Measurements from ENCODE around the gene CCNG1.
"Not testable (repeated sequence)": the region's sequence is repeated elsewhere in the genome, so short reads cannot be mapped to it uniquely, and the experiment has no call there.

CCNG1 gene, protein sequence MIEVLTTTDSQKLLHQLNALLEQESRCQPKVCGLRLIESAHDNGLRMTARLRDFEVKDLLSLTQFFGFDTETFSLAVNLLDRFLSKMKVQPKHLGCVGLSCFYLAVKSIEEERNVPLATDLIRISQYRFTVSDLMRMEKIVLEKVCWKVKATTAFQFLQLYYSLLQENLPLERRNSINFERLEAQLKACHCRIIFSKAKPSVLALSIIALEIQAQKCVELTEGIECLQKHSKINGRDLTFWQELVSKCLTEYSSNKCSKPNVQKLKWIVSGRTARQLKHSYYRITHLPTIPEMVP

DNA sequence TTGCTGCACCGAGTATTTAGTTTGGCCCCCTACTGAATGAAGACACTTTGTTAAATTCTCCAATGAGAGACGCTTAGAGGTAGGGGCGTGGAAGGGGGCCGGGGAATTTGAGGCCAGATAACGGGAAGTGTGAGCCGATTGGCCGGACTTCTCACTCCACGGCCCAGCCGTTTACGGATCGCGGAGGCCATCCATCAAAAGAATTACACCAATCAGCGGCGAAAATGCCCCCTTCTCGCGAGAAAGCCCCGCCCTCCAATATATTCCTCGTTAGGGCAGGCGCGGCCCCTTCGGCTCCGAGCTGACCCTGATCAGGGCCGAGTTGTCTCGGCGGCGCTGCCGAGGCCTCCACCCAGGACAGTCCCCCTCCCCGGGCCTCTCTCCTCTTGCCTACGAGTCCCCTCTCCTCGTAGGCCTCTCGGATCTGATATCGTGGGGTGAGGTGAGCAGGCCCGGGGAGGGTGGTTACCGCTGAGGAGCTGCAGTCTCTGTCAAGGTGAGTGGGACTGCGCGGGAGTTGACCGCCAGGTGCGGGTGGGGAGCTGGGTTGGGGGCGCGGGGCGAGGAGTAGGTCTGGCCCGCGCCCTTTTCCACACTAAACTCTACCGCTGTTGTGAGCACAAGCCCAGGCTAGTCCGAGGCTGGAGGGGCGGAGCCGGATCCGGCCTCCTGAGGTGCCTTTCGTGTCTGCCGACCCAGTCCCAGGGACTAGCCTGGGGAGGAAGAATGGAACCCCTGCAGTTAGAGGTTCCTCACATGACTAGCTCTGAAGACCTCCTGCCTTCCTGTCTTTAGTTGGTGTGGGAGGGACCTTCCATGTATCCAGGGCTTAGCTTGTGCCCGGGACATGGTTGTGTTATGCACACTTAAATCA lies at the start of gene CCNG1:
TSS of gene CCNG1 (plus strand) at position 287 of the 874 bp plus-strand sequence. CDS start 1,662 bp downstream, outside the sequence.
- DNase-seq (ENCODE audit: low spot score) = peak; percentile 98

DNA sequence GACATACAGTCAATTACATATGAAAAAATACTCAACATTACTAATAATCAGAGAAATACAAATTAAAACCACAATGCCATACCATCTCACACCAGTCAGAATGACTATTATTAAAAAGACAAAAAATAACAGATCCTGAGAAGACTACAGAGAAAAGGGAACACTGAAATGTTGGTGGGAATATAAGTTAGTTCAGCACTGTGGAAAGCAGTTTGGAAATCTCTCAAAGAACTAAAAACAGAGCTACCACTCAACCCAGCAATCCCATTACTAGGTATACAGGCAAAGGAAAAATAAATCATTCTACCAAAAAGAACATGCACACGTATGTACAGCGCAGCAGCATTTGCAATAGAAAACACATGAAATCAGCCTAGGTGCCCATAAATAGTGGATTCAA lies 41.6 kb upstream of the CCNG1 start:
- DNase-seq (ENCODE audit: low spot score) = no peak

DNA sequence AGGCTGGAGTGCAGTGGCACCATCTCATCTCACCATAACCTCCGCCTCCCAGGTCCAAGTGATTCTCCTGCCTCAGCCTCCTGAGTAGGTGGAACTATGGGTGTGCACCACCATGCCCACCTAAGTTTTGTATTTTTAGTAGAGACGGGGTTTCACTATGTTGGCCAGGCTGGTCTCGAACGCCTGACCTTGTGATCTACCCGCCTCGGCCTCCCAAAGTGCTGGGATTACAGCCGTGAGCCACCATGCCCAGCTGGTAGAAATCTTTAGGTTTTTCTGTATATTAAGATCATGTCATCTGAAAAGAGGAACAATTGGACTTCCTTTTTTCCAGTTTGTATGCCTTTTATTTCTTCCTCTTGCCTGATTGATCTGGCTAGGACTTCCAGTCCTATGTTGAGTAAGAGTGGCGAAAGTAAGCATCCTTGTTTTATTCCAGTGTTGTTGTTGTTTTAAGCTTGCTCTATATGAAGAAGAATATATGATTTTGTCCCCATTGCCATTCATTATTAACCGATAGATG lies 40.5 kb upstream of the CCNG1 start:
- not testable (repeated sequence) for DNase-seq (ENCODE audit: low spot score)

DNA sequence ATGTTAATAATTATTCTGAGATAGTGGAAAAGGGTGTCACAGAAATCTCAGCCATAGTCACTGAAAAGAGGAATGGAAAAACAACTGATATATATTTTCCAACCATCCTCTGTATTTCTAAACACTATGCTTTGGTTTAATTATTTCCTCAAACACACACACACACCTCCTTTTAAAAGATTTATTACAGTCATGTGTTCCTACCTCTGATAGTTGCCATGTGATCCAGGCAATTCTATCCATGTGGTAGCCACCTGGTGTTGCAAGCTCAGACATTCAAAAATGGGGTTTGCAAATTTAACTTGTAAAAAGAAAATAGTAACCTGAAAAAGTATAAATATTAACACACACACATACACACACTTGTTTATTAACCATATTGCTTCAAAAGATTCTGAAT lies 40.0 kb upstream of the CCNG1 start:
- no peak for DNase-seq (ENCODE audit: low spot score)

DNA sequence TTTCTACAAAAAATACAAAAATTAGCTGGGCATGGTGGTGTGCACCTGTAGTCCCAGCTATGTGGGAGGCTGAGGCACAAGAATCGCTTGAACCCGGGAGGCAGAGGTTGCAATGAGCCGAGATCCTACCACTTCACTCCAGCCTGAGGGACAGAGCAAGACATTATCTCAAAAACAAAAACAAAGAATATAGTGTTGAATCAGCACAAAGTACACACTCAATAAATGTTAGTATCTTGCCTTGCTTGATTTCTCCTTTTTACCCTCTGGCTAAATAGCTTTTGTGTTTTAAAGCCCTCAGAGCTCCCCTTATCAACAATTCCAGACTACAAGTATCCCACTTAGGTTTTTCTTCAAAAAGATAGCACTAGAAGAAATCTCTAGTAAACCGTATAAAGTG lies 37.5 kb upstream of the CCNG1 start:
- DNase-seq (ENCODE audit: low spot score) = no peak

DNA sequence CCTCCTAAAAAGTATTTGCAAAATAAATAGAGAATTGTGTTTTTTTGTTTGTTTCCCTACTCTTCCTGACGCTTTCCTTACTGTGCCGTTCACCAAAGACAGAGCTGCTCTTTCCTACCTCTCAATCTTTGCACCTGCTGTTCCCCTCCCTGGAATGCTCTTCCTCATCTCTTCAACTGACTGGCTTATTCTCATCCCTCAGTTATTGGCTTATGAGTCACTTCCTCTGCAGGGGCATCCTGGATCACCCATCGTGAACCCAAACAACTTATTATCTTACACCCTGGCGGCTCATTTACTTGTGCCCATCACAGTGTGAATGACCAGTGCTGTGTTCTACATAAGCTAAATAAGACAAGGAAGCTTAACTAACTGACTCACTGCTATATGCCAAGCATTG lies 36.1 kb upstream of the CCNG1 start:
- DNase-seq (ENCODE audit: low spot score) = no peak

DNA sequence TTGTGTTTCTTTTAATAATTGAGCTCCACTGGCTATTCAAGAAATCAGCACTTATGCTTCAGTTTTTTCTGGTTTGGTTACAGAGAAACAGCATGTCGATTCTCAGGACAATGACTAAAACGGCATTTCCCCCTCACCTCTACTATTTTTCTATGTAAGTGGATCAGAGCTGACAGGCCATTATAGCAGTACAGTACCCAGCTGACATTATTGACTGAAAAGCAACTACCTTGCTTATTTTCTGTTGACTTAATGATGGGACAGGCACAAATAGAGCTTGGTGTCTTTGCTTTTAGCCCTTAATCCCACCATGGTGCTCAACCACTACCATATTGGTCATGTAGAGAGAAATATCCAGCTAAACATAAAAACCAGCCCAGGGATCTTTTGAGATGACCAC lies 35.4 kb upstream of the CCNG1 start:
- no peak for DNase-seq (ENCODE audit: low spot score)

DNA sequence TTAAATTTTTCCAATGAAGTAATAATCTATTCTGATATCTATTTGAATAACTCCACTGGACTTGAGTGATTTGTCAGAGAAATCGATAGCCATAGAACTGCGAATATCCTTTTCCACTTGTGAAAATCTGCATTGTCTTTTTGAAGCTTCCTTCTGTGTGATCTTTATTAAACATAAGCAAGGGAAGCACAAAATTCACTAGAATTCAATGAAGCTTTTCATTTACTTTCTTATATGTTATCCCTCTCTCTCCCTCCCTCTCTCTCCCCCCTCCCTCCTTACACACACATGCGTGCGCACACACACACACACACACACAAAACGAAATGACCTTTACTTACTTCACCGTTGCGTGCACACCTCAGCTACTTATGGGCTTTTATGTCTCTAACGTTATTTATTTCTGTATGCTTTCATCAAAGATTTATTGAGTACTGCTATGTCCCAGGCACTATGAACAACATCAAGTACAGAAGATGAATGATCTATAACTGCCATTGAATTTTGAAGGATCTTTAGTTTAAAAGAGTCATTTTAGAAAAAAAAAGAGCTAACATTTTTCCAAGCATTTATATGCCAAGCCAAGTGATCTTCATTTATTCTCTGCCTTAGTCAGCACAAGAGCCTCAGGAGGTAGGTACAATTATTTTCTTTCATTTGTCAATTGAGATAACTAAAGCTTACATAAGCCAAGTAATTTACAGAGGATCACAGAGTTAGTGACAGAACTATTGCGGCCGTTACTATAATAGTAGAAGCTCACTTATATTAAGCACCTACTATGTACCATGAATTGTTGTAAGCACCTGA lies 32.8 kb upstream of the CCNG1 start:
- DNase-seq (ENCODE audit: low spot score) = no peak

DNA sequence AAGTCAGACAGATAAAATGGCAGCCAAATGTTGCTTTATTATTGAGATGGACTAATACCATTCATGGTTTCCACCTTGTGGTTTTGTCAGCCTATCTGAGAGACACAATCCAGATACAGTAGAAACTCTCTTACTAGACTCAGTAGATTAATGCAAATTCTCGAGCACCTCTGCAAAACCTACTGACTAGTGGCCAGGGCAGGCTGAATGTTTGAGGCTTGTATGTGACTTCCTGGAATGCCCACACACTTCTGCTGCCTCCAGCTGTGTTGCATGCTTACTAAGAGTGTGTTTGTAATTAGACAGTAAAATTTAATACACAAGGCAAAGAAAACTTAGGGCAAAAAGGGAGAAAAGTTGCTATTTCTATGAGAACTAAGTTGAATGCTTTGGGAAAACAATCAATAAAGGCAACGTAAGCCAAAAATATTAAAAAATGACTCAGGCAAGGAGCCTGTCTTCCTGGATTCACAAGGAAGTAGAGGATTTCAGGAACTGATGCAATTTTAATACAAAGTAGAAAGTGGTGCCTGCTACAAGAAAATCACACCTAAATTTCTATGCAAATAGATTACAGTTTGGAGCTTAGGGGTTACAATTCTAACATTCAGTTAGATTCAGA lies 30.2 kb upstream of the CCNG1 start:
- DNase-seq (ENCODE audit: low spot score) = no peak

DNA sequence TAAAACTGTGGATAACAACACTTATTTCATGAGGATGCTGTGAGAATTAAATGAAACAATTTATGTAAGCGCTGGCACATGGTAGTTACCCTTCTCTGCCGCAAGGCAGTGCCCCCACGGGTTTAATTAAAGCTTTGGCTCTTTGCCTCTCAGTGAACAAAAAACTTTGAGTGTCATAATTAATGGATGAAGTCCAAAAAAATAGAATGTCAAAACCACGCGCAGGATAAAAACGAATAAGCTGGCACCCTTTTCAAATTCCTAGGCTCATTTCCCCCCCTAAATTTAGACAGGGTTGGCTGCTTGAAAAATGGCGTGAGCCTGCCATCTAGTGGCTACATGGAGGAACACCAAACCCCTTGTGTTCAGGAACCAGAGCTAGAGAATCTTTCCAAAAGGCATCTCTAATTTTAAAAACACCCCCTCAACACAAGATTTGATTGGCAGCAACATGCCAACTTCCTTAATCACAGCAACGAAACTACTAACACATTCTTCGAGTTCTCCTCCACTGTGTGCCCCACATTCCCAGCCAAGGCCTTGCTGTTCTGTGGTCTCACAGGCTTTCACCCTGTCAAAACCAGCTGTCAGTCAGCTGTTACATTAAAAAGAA lies 29.0 kb upstream of the CCNG1 start:
- DNase-seq (ENCODE audit: low spot score) = peak; percentile 74

DNA sequence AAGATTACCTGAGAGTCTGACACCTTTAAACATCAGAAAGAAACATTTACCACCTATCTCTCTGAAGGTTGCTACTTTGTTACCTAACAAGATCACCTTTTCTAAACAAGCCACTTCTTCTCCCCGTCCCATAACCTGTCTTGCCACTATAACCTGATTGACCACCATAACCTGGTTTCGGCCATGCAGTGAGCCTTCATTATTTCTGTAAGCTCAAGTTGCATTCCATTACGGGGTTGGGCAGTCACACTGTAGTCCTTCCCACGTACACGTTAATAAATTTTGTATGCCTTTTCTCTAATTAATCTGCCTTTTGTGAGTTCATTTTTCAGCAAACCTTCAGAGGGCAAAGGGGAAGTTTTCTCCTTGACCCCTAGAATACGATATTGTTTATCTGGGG lies 28.0 kb upstream of the CCNG1 start:
- no peak for DNase-seq (ENCODE audit: low spot score)

DNA sequence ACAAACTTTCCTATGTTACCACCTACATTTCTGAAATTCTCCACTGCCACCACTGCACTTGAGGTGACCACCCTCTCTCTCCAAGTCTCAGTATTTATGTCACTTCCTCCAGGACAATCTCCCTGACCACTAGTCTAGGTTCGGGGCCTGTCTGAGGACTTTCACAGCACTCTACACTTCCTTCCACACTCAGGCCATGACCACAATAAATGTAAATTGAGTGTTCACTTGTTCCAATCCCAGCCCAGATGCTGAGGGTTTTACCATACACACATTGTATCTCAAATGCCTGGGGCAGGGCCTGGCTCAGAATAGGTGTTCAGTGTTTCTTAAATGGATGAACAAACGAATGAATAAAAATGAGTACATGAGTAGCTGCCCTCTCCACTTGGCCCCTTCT lies 26.9 kb upstream of the CCNG1 start:
- no peak for DNase-seq (ENCODE audit: low spot score)

DNA sequence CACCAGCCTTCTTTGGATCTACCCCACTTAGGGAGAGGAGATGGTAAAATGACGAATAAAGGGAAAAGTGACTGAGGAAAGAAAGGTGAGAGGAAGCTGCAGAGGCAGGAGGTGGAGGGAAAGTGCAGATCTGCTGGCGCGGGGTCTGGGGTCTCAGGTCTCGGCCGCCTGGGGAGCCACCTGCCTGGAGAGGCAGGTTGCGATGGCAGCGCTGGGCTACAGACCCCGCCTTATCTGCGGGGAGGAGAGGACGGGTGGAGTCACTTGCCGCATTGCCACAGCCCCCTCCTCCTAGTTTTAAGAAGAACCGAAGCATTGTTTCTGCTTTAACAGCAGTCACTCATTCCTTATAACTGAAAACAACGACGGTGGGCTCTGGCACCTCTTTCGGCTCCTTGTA lies 21.7 kb upstream of the CCNG1 start:
- DNase-seq (ENCODE audit: low spot score) = not testable (repeated sequence)

DNA sequence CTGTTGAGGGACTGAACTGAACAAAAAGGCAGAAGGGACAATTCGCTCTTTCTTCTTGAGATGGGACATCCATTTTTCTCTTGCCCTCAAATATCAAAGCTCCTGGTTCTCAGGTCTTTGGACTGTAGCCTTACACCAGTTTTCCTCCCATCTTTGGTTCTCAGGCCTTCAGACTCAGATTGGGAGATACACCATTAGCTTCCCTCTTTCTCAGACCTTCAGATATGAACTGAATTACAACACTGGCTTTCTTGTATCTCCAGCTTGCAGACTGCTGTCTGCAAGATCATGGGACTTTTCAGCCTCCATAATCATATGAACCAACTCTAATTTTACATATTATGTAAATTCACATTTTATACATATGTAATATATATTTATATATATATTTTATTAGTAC lies 12.6 kb upstream of the CCNG1 start:
- no peak for DNase-seq (ENCODE audit: low spot score)

DNA sequence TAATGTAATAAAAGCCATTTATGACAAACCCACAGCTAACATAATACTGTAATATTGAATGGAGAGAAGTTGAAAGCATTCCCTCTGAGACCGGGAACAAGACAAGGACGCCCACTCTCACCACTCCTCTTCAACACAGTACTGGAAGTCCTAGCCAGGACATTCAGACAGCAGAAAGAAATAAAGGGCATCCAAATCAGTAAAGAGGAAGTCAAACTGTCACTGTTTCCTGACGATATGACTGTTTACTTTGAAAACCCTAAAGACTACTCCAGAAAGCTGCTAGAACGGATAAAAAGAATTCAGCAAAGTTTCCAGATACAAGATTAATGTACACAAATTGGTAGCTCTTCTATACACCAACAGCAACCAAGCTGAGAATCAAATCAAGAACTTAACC lies 11.3 kb upstream of the CCNG1 start:
- DNase-seq (ENCODE audit: low spot score) = not testable (repeated sequence)

DNA sequence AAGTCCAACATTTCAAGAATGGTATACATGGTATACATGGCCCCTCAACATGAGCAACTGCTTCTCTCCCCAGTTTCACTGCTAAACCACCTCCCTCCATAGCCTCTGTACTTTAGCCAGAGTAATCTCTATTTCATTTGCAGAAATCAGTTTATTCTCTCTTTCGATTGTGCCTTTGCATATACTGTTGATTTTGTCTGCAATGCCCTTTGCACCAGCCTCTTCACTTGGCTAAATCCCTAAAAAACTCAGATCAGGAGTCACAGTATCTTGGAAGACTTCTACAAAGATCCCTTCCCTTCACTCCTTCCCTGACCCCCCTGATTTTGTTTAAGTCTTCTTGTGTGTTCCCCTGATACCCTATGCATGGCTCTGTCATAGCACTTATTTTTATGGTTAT lies 4.9 kb upstream of the CCNG1 start:
- DNase-seq (ENCODE audit: low spot score) = no peak

DNA sequence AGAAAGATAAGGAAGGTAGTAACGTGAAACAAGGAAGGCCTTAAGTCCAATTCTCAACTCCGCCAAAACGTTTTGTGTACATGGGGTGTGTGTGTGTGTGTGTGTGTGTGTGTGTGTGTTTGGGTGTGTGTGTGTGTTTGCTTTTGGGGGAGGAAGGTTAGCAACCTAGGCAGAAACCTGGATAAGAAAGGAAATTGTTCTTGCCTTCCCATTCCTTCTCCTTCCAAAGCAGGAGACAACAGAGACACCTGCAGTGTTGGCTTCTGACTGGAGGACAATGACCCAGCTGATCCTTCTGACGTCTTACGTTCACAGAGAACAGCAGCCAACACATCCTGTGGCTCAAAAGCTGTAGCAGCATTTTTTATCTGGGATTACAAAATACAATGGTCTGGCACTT lies 4.1 kb upstream of the CCNG1 start:
- DNase-seq (ENCODE audit: low spot score) = no peak

DNA sequence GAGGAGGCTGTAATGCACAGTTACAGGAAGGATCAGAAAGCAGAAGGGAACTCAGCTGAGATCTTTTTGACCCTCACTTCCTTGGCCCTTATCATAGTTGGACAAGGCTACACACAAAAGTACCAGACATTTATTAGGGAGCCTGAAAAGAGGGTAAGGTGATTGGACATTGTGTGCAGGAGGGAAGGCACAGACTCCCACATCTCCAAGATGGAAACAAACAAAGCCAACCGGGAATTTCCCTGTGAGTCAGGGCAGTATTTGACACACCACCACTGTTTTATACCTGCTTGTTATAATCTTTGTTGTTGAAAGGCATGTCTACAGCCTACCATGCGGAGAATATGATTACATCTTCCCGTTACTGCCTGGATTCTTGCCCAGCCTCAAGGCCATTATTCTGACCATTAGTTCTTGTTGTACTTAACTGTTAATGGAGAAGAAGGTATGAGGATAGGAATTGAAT lies 3.0 kb upstream of the CCNG1 start:
- no peak for DNase-seq (ENCODE audit: low spot score)

DNA sequence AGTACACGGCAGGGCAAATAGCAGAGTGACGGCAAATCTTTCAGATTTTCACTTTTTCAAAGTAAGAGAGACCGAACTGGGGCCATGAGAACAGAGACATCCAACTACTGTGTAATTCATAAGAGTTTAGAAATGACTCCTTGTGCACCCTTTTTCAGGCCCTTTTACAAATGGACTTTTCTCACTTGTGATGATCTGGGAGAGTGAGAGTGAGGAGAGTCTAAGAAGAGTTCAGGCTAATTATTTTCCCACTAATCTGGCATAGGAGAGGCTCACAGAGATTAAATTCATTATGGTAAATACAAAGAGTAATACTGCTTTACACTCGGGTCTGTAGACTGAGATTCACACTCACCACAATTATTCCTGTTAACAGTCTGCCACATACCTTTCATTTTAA lies 880 bp upstream of the CCNG1 start:
- no peak for DNase-seq (ENCODE audit: low spot score)

DNA sequence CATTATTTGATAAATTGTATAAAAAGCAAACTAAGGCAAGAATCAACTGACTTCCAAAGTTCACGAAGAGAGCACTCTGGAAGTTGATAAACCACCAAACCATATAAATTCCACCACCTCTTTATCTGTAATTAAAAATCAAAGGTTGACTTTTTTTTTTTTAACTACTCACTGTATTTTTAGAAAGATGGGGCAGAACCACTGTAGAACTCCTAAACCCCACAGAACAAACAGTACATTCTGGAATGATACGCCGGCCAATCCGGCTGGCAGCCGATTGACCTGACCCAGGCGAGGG lies 435 bp upstream of the CCNG1 start:
- DNase-seq (ENCODE audit: low spot score) = no peak

DNA sequence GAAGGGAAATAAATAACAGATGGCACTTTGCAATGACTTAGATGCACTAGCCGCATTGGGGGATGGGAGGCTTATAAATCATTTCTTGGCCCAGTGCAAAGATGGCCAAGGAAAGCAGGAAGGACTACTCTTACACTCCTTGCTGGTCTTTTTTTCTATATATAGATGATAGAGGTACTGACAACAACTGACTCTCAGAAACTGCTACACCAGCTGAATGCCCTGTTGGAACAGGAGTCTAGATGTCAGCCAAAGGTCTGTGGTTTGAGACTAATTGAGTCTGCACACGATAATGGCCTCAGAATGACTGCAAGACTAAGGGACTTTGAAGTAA lies 1.7 kb downstream of the CCNG1 start:
- no peak for DNase-seq (ENCODE audit: low spot score)

DNA sequence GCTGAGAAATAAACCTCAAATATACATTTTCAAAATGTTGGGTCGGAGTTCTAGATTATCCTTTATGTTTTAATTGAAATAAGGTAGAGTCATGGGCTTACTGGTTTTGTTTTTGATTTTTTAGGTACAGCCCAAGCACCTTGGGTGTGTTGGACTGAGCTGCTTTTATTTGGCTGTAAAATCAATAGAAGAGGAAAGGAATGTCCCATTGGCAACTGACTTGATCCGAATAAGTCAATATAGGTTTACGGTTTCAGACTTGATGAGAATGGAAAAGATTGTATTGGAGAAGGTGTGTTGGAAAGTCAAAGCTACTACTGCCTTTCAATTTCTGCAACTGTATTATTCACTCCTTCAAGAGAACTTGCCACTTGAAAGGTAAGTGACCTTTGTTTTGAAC lies 3.6 kb downstream of the CCNG1 start:
- no peak for DNase-seq (ENCODE audit: low spot score)
